Large intestine (tissue), 12 donors: ENCODE results near the gene DIO3. TPM values are rescaled to one million over a fixed set of nuclear protein-coding genes. Genes with fewer than 3 reads are reported as not detected.

Source experiments
- DNase-seq, 2 donors: peaks; one replicate each; pipeline versions ENCODE4 v3.0.0 to v3.0.0-alpha.2; 2013
- H3K27ac ChIP-seq: one replicate; pipeline ENCODE4 v1.5.1; 2013; ENCODE audit warnings: low read length
- H3K27me3 ChIP-seq: 2 replicates; pipeline ENCODE4 v1.6.1; 2013; ENCODE audit warnings: low read length; ENCODE audit not compliant: control insufficient read depth, insufficient read depth
- H3K36me3 ChIP-seq: 2 replicates; pipeline ENCODE4 v1.6.1; 2013; ENCODE audit warnings: low read length; ENCODE audit not compliant: control insufficient read depth, insufficient read depth
- H3K4me1 ChIP-seq: one replicate; pipeline ENCODE4 v1.6.1; 2013; ENCODE audit warnings: low read length; ENCODE audit not compliant: control insufficient read depth, insufficient read depth
- H3K4me3 ChIP-seq: one replicate; pipeline ENCODE4 v1.5.1; 2013; ENCODE audit warnings: low read length
- H3K9me3 ChIP-seq: one replicate; pipeline ENCODE4 v1.6.1; 2013; ENCODE audit warnings: mild to moderate bottlenecking, low read depth, low read length, moderate library complexity; ENCODE audit not compliant: control insufficient read depth
- WGBS: methylation state at CpG from one replicate; pipeline ENCODE4 v1.1.5; 2013; ENCODE audit warnings: low lambda C conversion rate; ENCODE audit not compliant: insufficient coverage; 5-methylcytosine and 5-hydroxymethylcytosine counted together
- long read RNA-seq, 11 donors: transcript quantifications; one replicate each; lab custom pipeline, GENCODE V29; 2026
- polyA plus RNA-seq: library from polyadenylated mRNA; unstranded; fragments of 120-200 nt; gene quantifications from one replicate; pipeline ENCODE4 v1.2.1, GENCODE V29; 2013

The DIO3 gene
- polyA plus RNA-seq: 5.9 TPM
- long read RNA-seq, donor 1, transcript DIO3-201 (1 exons, 2,102 nt): major isoform, 41 of 41 reads
- long read RNA-seq, donor 1, partial matches to known transcripts: 0 of 41 reads
- long read RNA-seq, donor 1, other reads (novel, unspliced or antisense): 0 of 41 reads
- long read RNA-seq, donor 2, transcript DIO3-201 (1 exons, 2,102 nt): major isoform, 25 of 25 reads
- long read RNA-seq, donor 2, partial matches to known transcripts: 0 of 25 reads
- long read RNA-seq, donor 2, other reads (novel, unspliced or antisense): 0 of 25 reads
- long read RNA-seq, donor 3: 0 reads
- long read RNA-seq, donor 4, transcript DIO3-201 (1 exons, 2,102 nt): major isoform, 7 of 7 reads
- long read RNA-seq, donor 4, partial matches to known transcripts: 0 of 7 reads
- long read RNA-seq, donor 4, other reads (novel, unspliced or antisense): 0 of 7 reads
- long read RNA-seq, donor 5, transcript DIO3-201 (1 exons, 2,102 nt): major isoform, 26 of 26 reads
- long read RNA-seq, donor 5, partial matches to known transcripts: 0 of 26 reads
- long read RNA-seq, donor 5, other reads (novel, unspliced or antisense): 0 of 26 reads
- long read RNA-seq, donor 6, transcript DIO3-201 (1 exons, 2,102 nt): major isoform, 17 of 17 reads
- long read RNA-seq, donor 6, partial matches to known transcripts: 0 of 17 reads
- long read RNA-seq, donor 6, other reads (novel, unspliced or antisense): 0 of 17 reads
- long read RNA-seq, donor 7, transcript DIO3-201 (1 exons, 2,102 nt): major isoform, 12 of 12 reads
- long read RNA-seq, donor 7, partial matches to known transcripts: 0 of 12 reads
- long read RNA-seq, donor 7, other reads (novel, unspliced or antisense): 0 of 12 reads
- long read RNA-seq, donor 8, transcript DIO3-201 (1 exons, 2,102 nt): major isoform, 56 of 56 reads
- long read RNA-seq, donor 8, partial matches to known transcripts: 0 of 56 reads
- long read RNA-seq, donor 8, other reads (novel, unspliced or antisense): 0 of 56 reads
- long read RNA-seq, donor 9, transcript DIO3-201 (1 exons, 2,102 nt): major isoform, 47 of 47 reads
- long read RNA-seq, donor 9, partial matches to known transcripts: 0 of 47 reads
- long read RNA-seq, donor 9, other reads (novel, unspliced or antisense): 0 of 47 reads
- long read RNA-seq, donor 10, transcript DIO3-201 (1 exons, 2,102 nt): major isoform, 16 of 16 reads
- long read RNA-seq, donor 10, partial matches to known transcripts: 0 of 16 reads
- long read RNA-seq, donor 10, other reads (novel, unspliced or antisense): 0 of 16 reads
- long read RNA-seq, donor 11, transcript DIO3-201 (1 exons, 2,102 nt): major isoform, 30 of 30 reads
- long read RNA-seq, donor 11, partial matches to known transcripts: 0 of 30 reads
- long read RNA-seq, donor 11, other reads (novel, unspliced or antisense): 0 of 30 reads

- Histone ChIP-seq H3K36me3 (peaks cover 11% of the 10 kb centered on the region), H3K27me3 (peaks cover 65% of the 10 kb centered on the region), H3K27ac (no peak within 1 kb of the TSS), H3K9me3 (peaks cover 34% of the 10 kb centered on the region), H3K4me1 (peaks cover 5% of the 10 kb centered on the region), H3K4me3 (no peak within 1 kb of the TSS)
- peak in 1 of 2 donors; percentile 58 for DNase-seq
- no CpG with 5 or more reads among the region's 73 CpGs for WGBS
These were observed at the start of gene DIO3 for GRCh38 chr14:101561145-101561896. DIO3 (plus strand) TSS chr14:101561495.

DNA sequence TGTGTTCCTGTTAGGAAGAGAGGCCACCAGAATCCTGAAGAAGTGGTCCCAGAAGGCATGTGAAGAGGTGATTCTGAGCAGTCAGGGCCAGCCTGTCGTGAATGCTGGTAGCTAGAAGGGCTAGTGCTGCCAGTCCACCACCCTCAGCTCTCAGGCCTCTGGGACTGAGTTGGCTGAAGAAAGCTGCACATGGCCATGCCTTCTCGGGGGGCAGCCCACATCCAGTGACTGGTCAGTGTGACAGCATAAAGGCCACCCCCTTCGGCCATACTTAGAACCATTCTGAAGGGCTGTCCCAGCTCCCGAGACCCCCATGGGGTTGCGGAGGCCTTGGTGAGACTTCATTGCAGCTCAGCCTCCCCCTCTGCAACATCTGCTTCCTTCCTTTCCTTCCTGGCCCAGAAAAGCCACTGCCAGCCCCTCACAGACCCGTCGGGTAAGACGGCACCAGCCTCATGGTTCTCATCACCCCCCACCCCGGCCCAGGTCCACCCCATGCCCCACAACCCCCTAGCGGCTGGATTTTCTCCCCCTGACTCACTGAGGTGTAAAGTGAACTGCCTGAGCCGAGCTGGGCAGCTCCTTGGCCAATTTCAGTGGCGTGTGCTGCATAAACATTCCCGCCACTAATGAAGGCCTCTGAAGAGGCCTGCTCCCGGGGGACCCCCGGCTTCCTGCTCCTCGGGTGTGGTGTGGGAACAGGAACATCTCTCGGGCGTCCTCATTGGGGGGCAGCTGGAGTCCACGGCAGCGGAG is 49.5 kb upstream of the DIO3 start:
- no peak for DNase-seq
- no peak overlapping the region for H3K4me3 ChIP-seq
- H3K27ac ChIP-seq: no peak overlapping the region
- no peaks in the 10 kb centered on the region for H3K36me3 ChIP-seq
- peaks cover 4% of the 10 kb centered on the region for H3K4me1 ChIP-seq
- no CpG with 5 or more reads among the region's 20 CpGs for WGBS
- peaks cover 5% of the 10 kb centered on the region for H3K9me3 ChIP-seq
- no peaks in the 10 kb centered on the region for H3K27me3 ChIP-seq

DNA sequence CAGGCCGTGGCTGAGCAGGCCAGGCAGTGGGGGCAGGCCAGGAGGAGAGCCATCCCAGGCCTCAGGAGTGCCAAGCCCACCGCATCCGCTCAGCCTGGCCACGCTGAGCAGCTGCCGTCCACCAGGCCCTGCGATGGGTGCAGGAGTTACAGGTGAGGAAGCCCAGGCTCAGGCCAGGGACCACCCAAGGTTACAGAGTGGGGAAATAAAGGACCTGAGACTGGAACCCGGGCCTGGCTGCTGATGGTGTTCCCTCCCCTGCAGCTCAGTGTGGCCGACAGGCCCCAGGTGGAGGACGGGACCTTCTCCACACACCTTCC is 49.0 kb upstream of the DIO3 start:
- WGBS: no CpG with 5 or more reads among the region's 9 CpGs
- no peak overlapping the region for H3K4me3 ChIP-seq
- no peak overlapping the region for H3K27ac ChIP-seq
- H3K9me3 ChIP-seq: peaks cover 5% of the 10 kb centered on the region
- no peaks in the 10 kb centered on the region for H3K27me3 ChIP-seq
- DNase-seq: no peak
- H3K36me3 ChIP-seq: no peaks in the 10 kb centered on the region
- H3K4me1 ChIP-seq: peaks cover 2% of the 10 kb centered on the region

GRCh38 chr14:101514136-101514535 is 47.2 kb upstream of the DIO3 start:
- no CpG with 5 or more reads among the region's 5 CpGs for WGBS
- no peak overlapping the region for H3K4me3 ChIP-seq
- H3K27me3 ChIP-seq: no peaks in the 10 kb centered on the region
- no peak overlapping the region for H3K27ac ChIP-seq
- H3K36me3 ChIP-seq: no peaks in the 10 kb centered on the region
- no peak for DNase-seq
- H3K4me1 ChIP-seq: no peaks in the 10 kb centered on the region
- peaks cover 5% of the 10 kb centered on the region for H3K9me3 ChIP-seq

DNA sequence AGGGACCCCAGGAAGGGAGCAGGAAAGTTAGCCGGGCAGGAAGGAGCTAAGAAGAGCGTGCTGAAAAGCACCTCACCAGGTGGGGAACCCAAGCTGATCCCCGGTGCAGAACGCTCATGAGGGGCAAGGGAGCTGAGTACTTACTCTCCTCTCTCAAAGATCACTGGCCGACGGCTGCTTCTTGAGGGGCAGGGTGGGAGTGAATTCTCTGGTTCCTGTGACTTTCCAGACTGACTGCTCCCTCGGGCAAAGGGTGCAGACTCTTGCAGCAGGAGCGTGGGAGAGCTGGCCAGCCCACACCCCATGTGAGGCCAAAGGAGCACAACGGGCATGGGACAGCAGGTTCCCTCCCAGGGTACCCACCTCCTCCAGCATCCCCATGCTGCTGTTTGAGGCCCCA is 44.9 kb upstream of the DIO3 start:
- Histone ChIP-seq H3K27ac (no peak overlapping the region), H3K27me3 (no peaks in the 10 kb centered on the region), H3K36me3 (no peaks in the 10 kb centered on the region), H3K4me3 (no peak overlapping the region), H3K4me1 (no peaks in the 10 kb centered on the region), H3K9me3 (peaks cover 5% of the 10 kb centered on the region)
- DNase-seq: no peak
- WGBS: no CpG with 5 or more reads among the region's 9 CpGs

- Histone ChIP-seq H3K36me3 (no peaks in the 10 kb centered on the region), H3K4me1 (no peaks in the 10 kb centered on the region), H3K27me3 (no peaks in the 10 kb centered on the region), H3K27ac (no peak overlapping the region), H3K4me3 (no peak overlapping the region), H3K9me3 (peaks cover 5% of the 10 kb centered on the region)
- no CpG with 5 or more reads among the region's 28 CpGs for WGBS
- no peak for DNase-seq
These were observed 42.5 kb upstream of the DIO3 start for GRCh38 chr14:101518611-101519473.

DNA sequence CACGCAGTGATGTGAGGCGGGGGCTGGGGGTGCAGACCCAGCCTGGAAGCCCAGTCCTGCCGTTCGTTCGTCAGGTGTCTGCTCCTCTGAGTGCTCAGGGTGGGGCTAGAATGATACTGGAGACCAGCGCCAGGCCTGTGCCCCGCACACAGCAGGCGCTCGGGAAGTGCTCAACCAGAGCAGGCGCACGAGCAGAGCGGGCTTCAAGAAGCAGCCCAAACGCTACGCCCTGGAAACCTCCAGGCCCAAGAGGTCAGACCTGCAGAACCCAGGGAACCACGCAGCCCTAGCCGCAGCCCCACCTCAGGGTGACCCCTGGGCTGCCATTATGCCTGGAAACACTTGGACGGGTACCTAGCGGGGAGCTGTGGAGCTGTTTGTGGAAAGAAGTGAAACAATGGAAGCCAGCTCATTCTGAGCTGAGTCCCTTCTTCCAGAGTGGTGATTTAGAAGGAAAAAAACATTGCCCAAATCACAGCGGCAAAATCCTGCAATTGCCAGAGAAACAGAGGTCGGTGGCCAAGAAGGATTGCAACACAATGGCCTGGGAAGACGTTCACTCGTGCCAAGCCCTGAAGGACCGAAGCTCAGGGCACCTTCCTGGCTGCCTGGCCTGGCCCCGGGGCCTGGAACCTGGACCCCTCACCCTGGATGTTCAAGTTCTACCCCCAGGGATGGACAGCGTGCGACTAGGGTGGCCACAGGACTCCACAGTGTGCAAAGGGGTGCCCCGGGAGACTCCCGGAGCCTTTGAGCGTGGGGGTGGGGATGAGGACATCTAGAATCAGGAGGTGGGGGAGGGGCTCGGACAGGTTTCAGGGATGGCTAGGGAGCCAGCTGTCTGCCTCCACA is 40.4 kb upstream of the DIO3 start:
- Histone ChIP-seq H3K4me3 (no peak overlapping the region), H3K9me3 (peaks cover 2% of the 10 kb centered on the region), H3K27ac (no peak overlapping the region), H3K36me3 (no peaks in the 10 kb centered on the region), H3K4me1 (no peaks in the 10 kb centered on the region), H3K27me3 (no peaks in the 10 kb centered on the region)
- DNase-seq: no peak
- WGBS: 100% methylated on average over 1 of the region's 30 CpGs

- DNase-seq: no peak
- no CpG with 5 or more reads among the region's 17 CpGs for WGBS
- Histone ChIP-seq H3K4me3 (no peak overlapping the region), H3K27ac (no peak overlapping the region), H3K4me1 (no peaks in the 10 kb centered on the region), H3K9me3 (no peaks in the 10 kb centered on the region), H3K36me3 (no peaks in the 10 kb centered on the region), H3K27me3 (no peaks in the 10 kb centered on the region)
These were observed 39.8 kb upstream of the DIO3 start for GRCh38 chr14:101521473-101521915.
